GM12878 (cell line): Measurements from ENCODE around the gene CACNA2D2. TPM values are rescaled to one million over a fixed set of nuclear protein-coding genes. Genes with fewer than 3 reads are reported as not detected.

Experiments
- ATAC-seq: fragments of 200-7000 bp; cut with Tn5 transposase; 3 replicates; pipeline ENCODE4 v1.9.1; 2020; ENCODE audit warnings: mild to moderate bottlenecking, moderate library complexity
- BruUV-seq: library from RNA; stranded (reverse); fragments of 400-500 nt; replicated peaks from 2 replicates; lab custom pipeline; 2021; lab: Mats Ljungman, UMichigan
- CTCF ChIA-PET: fragments of 300-600 bp; sonication (Branson Sonifier 250); formaldehyde crosslinking; extraction: SDS; loops from one replicate; lab custom pipeline; 2021; ENCODE audit warnings: inconsistent platforms; lab: Yijun Ruan, JAX
- POLR2A ChIA-PET: fragments of 350-600 bp; formaldehyde crosslinking; extraction: SDS; loops from one replicate; lab custom pipeline; 2021; ENCODE audit warnings: inconsistent platforms; lab: Charles Lee
- RAD21 ChIA-PET: fragments of 300-600 bp; sonication (Branson Sonifier 250); formaldehyde crosslinking; loops from one replicate; lab custom pipeline; 2023; ENCODE audit warnings: antibody characterized with exemption; ENCODE audit not compliant: unreplicated experiment; lab: Charles Lee
- SMC1A ChIA-PET: fragments of 300-600 bp; sonication (Branson Sonifier 250); formaldehyde crosslinking; loops from one replicate; lab custom pipeline; 2023; ENCODE audit not compliant: unreplicated experiment, uncharacterized antibody; lab: Charles Lee
- DNase-seq: peaks from one replicate; pipeline ENCODE4 v3.0.0-alpha.2; 2011; ENCODE audit warnings: low read depth, low spot score
- FAIRE-seq: peaks from 3 replicates; lab custom pipeline; 2011; peaks lifted over from hg19 to GRCh38; lab: Jason Lieb, UNC
- H2AFZ ChIP-seq: 2 replicates; pipeline ENCODE4 v1.6.0; 2011; ENCODE audit warnings: low read depth, low read length, control low read depth; ENCODE audit not compliant: control insufficient read depth
- H3K27ac ChIP-seq: 2 replicates; pipeline ENCODE4 v1.5.1; 2011; ENCODE audit warnings: control low read depth; ENCODE audit not compliant: control insufficient read depth, insufficient read depth
- H3K27me3 ChIP-seq, 2 experiments: replicated peaks in 1 of 2; 2 replicates each; pipeline versions ENCODE4 v1.6.0 to v1.6.1; 2011; ENCODE audit warnings: low read length in 1 of 2; ENCODE audit not compliant: control insufficient read depth in 2 of 2, insufficient read depth in 2 of 2
- H3K36me3 ChIP-seq, 2 experiments: 2 replicates each; pipeline ENCODE4 v1.5.1; 2011; ENCODE audit warnings: low read length in 1 of 2; ENCODE audit not compliant: control insufficient read depth in 2 of 2, insufficient read depth in 2 of 2
- H3K4me1 ChIP-seq: 2 replicates; pipeline ENCODE4 v1.6.1; 2011; ENCODE audit warnings: mild to moderate bottlenecking, low read length, moderate library complexity, mixed read lengths; ENCODE audit not compliant: control insufficient read depth, insufficient read depth
- H3K4me2 ChIP-seq: 2 replicates; pipeline ENCODE4 v1.6.0; 2011; ENCODE audit warnings: control low read depth; ENCODE audit not compliant: control insufficient read depth, insufficient read depth
- H3K4me3 ChIP-seq: fragments of 200-600 bp; sonication (generic); 2 replicates; pipeline ENCODE4 v1.5.1; 2016
- H3K79me2 ChIP-seq: 2 replicates; pipeline ENCODE4 v1.6.0; 2011; ENCODE audit warnings: low read length; ENCODE audit not compliant: control insufficient read depth, insufficient read depth
- H3K9ac ChIP-seq: 2 replicates; pipeline ENCODE4 v1.8.0; 2011; ENCODE audit warnings: low read length, control low read depth, mixed read lengths; ENCODE audit not compliant: control insufficient read depth, insufficient read depth
- H3K9me3 ChIP-seq: replicated peaks from 3 replicates; pipeline ENCODE4 v1.5.1; 2011; ENCODE audit warnings: mild to moderate bottlenecking, low read length; ENCODE audit not compliant: control insufficient read depth, insufficient read depth
- H4K20me1 ChIP-seq: 2 replicates; pipeline ENCODE4 v1.6.0; 2011; ENCODE audit not compliant: control insufficient read depth, insufficient read depth
- BCL11A ChIP-seq: IDR thresholded peaks from 2 replicates; pipeline ENCODE4 v1.6.1; 2011; ENCODE audit warnings: low read depth, low read length
- CREB1 ChIP-seq: IDR thresholded peaks from 2 replicates; pipeline ENCODE4 v1.6.1; 2012; ENCODE audit warnings: low read depth, mild to moderate bottlenecking, inconsistent platforms
- WGBS: methylation state at CpG from one replicate; pipeline ENCODE4 v1.1.6; 2016; ENCODE audit warnings: low lambda C conversion rate; ENCODE audit not compliant: insufficient replicate concordance, insufficient coverage; ENCODE audit errors: missing lambda C conversion rate; 5-methylcytosine and 5-hydroxymethylcytosine counted together
- in situ Hi-C: fragments of 300-500 bp; cut with MboI; formaldehyde crosslinking; loops from 9 replicates; pipeline ENCODE4 v1.14.3; 2018; ENCODE audit warnings: mixed read lengths
- intact Hi-C: fragments of 100-400 bp; cut with micrococcal nuclease; formaldehyde crosslinking; loops from one replicate; pipeline ENCODE4 v1.14.2; 2022; ENCODE audit not compliant: unreplicated experiment
- polyA plus RNA-seq, 11 experiments: library from polyadenylated mRNA; depleted of rRNA in 4 of 11; unstranded in 6 of 11; stranded (reverse) in 5 of 11; fragments of >200 nt; fragmentation: Nextera tagmentation in 4 of 11; fragmentation: Illumina TruSeq in 1 of 11; extraction: Ambion mirVana in 4 of 11; extraction: Trizol in 1 of 11; gene quantifications; 1 replicate in 1 of 11; 2 replicates in 10 of 11; pipeline versions ENCODE4 v1.2.1 to v1.2.3, GENCODE V29; 2011 to 2016; ENCODE audit warnings: inconsistent platforms in 2 of 11, missing spikeins in 2 of 11, low read depth in 1 of 11
- total RNA-seq, 4 experiments: library from RNA; depleted of rRNA in 3 of 4; stranded (reverse); fragments of >200 nt in 3 of 4; fragmentation: Illumina TruSeq in 1 of 4; extraction: Trizol in 1 of 4; gene quantifications; 2 replicates each; pipeline versions ENCODE4 v1.2.1 to v1.2.3, GENCODE V29; 2013 to 2021
- TF ChIP-seq, protein P1 (sequence below): fragments of 450-650 bp; IDR thresholded peaks from 2 replicates; pipeline ENCODE4 v1.6.1; 2017; ENCODE audit warnings: mild to moderate bottlenecking, low read depth, inconsistent platforms; ENCODE audit not compliant: poor library complexity, severe bottlenecking

Gene CACNA2D2
- total and polyA plus RNA-seq, 10 of the 15 experiments (the other 5 are each of a cell fraction or from before 2014, with no cell fraction given), result 0.03 to 0.07 TPM; not detected in 8

DNA sequence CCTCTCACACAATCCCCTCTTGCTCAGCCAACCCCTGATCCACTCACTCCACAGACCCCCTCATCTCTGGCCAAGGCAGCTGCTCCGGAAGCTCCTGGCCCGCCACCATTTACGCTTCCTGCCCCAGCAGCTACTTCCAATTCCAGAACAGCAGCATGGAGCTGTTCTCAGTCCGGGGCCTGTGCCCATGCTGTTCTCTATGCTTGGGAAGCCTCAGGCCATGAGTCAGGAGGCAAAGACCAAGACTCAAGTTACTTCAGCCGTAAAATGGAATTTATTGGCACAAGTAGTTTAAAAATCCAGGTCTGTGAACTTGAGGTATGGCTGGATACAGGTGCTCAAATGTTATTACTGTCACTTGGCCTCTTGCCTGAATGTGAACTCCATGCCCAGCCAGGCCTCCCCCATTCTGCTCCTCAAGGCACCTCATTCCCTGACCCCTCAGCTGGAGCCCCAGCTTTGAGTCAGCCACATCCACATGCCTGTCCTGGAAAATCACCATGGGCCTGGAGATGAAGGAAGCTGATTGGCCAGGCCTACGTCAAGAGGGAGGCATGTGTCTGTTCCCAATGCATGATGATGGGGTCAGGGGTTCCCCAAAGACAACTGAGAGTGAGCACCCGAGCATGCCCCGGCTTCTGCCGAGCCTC is 31.4 kb upstream of the CACNA2D2 start:
- no peaks in the 10 kb centered on the region for H3K4me1 ChIP-seq
- no TSS peak for BruUV-seq
- CTCF ChIA-PET, result interaction anchor here (1.0 to 1.1 kb wide), 3 partner anchors 7 to 81 kb away, joined by 3 read pairs; no protein-coding TSS in a partner anchor
- no peak overlapping the region for H2AFZ ChIP-seq
- TF ChIP-seq CREB1, result no peak
- no peak for TF ChIP-seq BCL11A
- TF ChIP-seq, protein P1, sequence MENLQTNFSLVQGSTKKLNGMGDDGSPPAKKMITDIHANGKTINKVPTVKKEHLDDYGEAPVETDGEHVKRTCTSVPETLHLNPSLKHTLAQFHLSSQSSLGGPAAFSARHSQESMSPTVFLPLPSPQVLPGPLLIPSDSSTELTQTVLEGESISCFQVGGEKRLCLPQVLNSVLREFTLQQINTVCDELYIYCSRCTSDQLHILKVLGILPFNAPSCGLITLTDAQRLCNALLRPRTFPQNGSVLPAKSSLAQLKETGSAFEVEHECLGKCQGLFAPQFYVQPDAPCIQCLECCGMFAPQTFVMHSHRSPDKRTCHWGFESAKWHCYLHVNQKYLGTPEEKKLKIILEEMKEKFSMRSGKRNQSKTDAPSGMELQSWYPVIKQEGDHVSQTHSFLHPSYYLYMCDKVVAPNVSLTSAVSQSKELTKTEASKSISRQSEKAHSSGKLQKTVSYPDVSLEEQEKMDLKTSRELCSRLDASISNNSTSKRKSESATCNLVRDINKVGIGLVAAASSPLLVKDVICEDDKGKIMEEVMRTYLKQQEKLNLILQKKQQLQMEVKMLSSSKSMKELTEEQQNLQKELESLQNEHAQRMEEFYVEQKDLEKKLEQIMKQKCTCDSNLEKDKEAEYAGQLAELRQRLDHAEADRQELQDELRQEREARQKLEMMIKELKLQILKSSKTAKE, result no peak
- SMC1A ChIA-PET, result no interaction called here
- POLR2A ChIA-PET, result no interaction called here
- H3K27ac ChIP-seq, result no peak overlapping the region
- H4K20me1 ChIP-seq, result no peaks in the 10 kb centered on the region
- peaks cover 5 to 8% of the 10 kb centered on the region in 2 experiments; a peak in 3 of 4 replicates for H3K27me3 ChIP-seq
- H3K9ac ChIP-seq, result no peak overlapping the region
- FAIRE-seq (no peak), ATAC-seq (no peak), DNase-seq (no peak)
- H3K9me3 ChIP-seq, result no peaks in the 10 kb centered on the region
- H3K4me2 ChIP-seq, result no peak overlapping the region
- no peak overlapping the region for H3K4me3 ChIP-seq
- RAD21 ChIA-PET, result no interaction called here
- intact Hi-C loops, result no loop called here
- no peaks in the 10 kb centered on the region for H3K79me2 ChIP-seq
- no peaks in the 10 kb centered on the region for H3K36me3 ChIP-seq
- in situ Hi-C loops, result no loop called here
- WGBS, result 12% methylated on average over 9 of the region's 9 CpGs
